Liver (tissue), 9 donors: Measurements from ENCODE around the gene CAT. TPM values are rescaled to one million over a fixed set of nuclear protein-coding genes. Genes with fewer than 3 reads are reported as not detected.

Experiments used
- DNase-seq: peaks from one replicate; pipeline ENCODE4 v3.0.0-alpha.2; 2017; ENCODE audit warnings: low spot score
- H3K27ac ChIP-seq, 2 donors: one replicate each; pipeline ENCODE4 v1.7.0; 2013; ENCODE audit warnings: inconsistent platforms in 2 of 2, low read length in 2 of 2, control low read depth in 1 of 2, low read depth in 1 of 2, mild to moderate bottlenecking in 1 of 2
- H3K27me3 ChIP-seq, 4 donors: one replicate each; pipeline versions ENCODE4 v1.6.1 to v1.7.0; 2013; ENCODE audit warnings: low read length in 3 of 4, inconsistent platforms in 1 of 4, mild to moderate bottlenecking in 1 of 4, moderate library complexity in 1 of 4; ENCODE audit not compliant: control insufficient read depth in 4 of 4, insufficient read depth in 4 of 4
- H3K36me3 ChIP-seq, 4 donors: one replicate each; pipeline versions ENCODE4 v1.6.1 to v1.7.0; 2013; ENCODE audit warnings: low read length in 3 of 4, mild to moderate bottlenecking in 3 of 4, low read depth in 1 of 4, moderate library complexity in 1 of 4; ENCODE audit not compliant: control insufficient read depth in 4 of 4, insufficient read depth in 3 of 4
- H3K4me1 ChIP-seq, 4 donors: one replicate each; pipeline versions ENCODE4 v1.6.1 to v1.7.0; 2013; ENCODE audit warnings: low read length in 3 of 4, mild to moderate bottlenecking in 3 of 4, moderate library complexity in 1 of 4; ENCODE audit not compliant: control insufficient read depth in 4 of 4, insufficient read depth in 4 of 4
- H3K4me3 ChIP-seq, 3 donors: one replicate each; pipeline versions ENCODE4 v1.6.1 to v1.7.0; 2013; ENCODE audit warnings: low read length in 3 of 3, control low read depth in 1 of 3, low read depth in 1 of 3, mild to moderate bottlenecking in 1 of 3
- H3K9ac ChIP-seq, 2 donors: one replicate each; pipeline ENCODE4 v1.7.0; 2013; ENCODE audit warnings: low read length in 2 of 2, mild to moderate bottlenecking in 2 of 2, moderate library complexity in 2 of 2, control low read depth in 1 of 2, low read depth in 1 of 2
- H3K9me3 ChIP-seq, 4 donors: one replicate each; pipeline versions ENCODE4 v1.6.1 to v1.7.0; 2013; ENCODE audit warnings: low read length in 3 of 4; ENCODE audit not compliant: control insufficient read depth in 4 of 4
- ATF3 ChIP-seq: IDR thresholded peaks from 2 replicates; pipeline ENCODE4 v1.6.1; 2016; ENCODE audit warnings: antibody characterized with exemption
- EGR1 ChIP-seq, 2 donors: IDR thresholded peaks; 2 replicates each; pipeline ENCODE4 v1.6.1; 2016 to 2018; ENCODE audit warnings: antibody characterized with exemption in 2 of 2, low read depth in 2 of 2
- FOXA2 ChIP-seq: IDR thresholded peaks from 2 replicates; pipeline ENCODE4 v1.6.1; 2016; ENCODE audit warnings: antibody characterized with exemption
- GABPA ChIP-seq, 2 donors: IDR thresholded peaks in 1 of 2; conservative IDR thresholded peaks in 1 of 2; 2 replicates each; pipeline ENCODE4 v1.6.1; 2016; ENCODE audit warnings: antibody characterized with exemption in 2 of 2, mild to moderate bottlenecking in 1 of 2, moderate library complexity in 1 of 2
- HNF4A ChIP-seq, 2 donors: conservative IDR thresholded peaks; 2 replicates each; pipeline ENCODE4 v1.6.1; 2016; ENCODE audit warnings: antibody characterized with exemption in 2 of 2, mild to moderate bottlenecking in 2 of 2
- HNF4G ChIP-seq: IDR thresholded peaks from 2 replicates; pipeline ENCODE4 v1.6.1; 2016; ENCODE audit warnings: antibody characterized with exemption
- JUND ChIP-seq, 2 donors: IDR thresholded peaks; 2 replicates each; pipeline ENCODE4 v1.6.1; 2016; ENCODE audit warnings: antibody characterized with exemption in 2 of 2
- MAX ChIP-seq: IDR thresholded peaks from 2 replicates; pipeline ENCODE4 v1.6.1; 2016; ENCODE audit warnings: antibody characterized with exemption
- NR2F2 ChIP-seq: IDR thresholded peaks from 2 replicates; pipeline ENCODE4 v1.6.1; 2016; ENCODE audit warnings: antibody characterized with exemption
- RAD21 ChIP-seq, 2 donors: IDR thresholded peaks; 2 replicates each; pipeline ENCODE4 v1.6.1; 2016; ENCODE audit warnings: antibody characterized with exemption in 2 of 2, mild to moderate bottlenecking in 2 of 2
- REST ChIP-seq: IDR thresholded peaks from 2 replicates; pipeline ENCODE4 v1.6.1; 2016; ENCODE audit warnings: antibody characterized with exemption, mild to moderate bottlenecking
- TAF1 ChIP-seq: conservative IDR thresholded peaks from 2 replicates; pipeline ENCODE4 v1.6.1; 2016; ENCODE audit warnings: antibody characterized with exemption, mild to moderate bottlenecking
- ZBTB33 ChIP-seq: IDR thresholded peaks from 2 replicates; pipeline ENCODE4 v1.6.1; 2016; ENCODE audit warnings: antibody characterized with exemption
- WGBS: extraction: QIAGEN DNeasy Blood & Tissue Kit; methylation state at CpG from one replicate; pipeline ENCODE4 v1.1.7; 2013; 5-methylcytosine and 5-hydroxymethylcytosine counted together
- polyA plus RNA-seq, 2 donors: library from polyadenylated mRNA; stranded (reverse) in 1 of 2; unstranded in 1 of 2; fragments of 200-250 nt in 1 of 2; fragments of >200 nt in 1 of 2; fragmentation: Nextera tagmentation in 1 of 2; extraction: Ambion mirVana in 1 of 2; gene quantifications; one replicate each; pipeline versions ENCODE4 v1.2.1 to v1.2.3, GENCODE V29; 2013 to 2015
- total RNA-seq, 2 donors: library from RNA; depleted of rRNA; stranded (reverse); fragments of >200 nt; gene quantifications; one replicate each; pipeline ENCODE4 v1.2.3, GENCODE V29; 2014
- TF ChIP-seq, protein P1 (sequence below): fragments of 150-350 bp; IDR thresholded peaks from 2 replicates; pipeline ENCODE4 v1.5.1; 2017; ENCODE audit warnings: improper control_type of control experiment, low read depth, low read length; ENCODE audit not compliant: missing input control
- donor health status: healthy.
- donor health status: healthy.
- donor health status: healthy.
- donor health status: healthy.
- donor health status: healthy.

CAT gene
- total and polyA plus RNA-seq, 4 donors: 270 to 620 (median 388) TPM

GRCh38 chr11:34495239-34495723 is 56.5 kb downstream of the CAT start:
- Histone ChIP-seq H3K36me3 (no peaks in the 10 kb centered on the region), H3K27ac (no peak overlapping the region), H3K9ac (no peak overlapping the region), H3K4me3 (no peak overlapping the region), H3K4me1 (peaks cover 0 to 21% (median 14%) of the 10 kb centered on the region in 4 donors), H3K9me3 (no peaks in the 10 kb centered on the region), H3K27me3 (no peaks in the 10 kb centered on the region)
- no peak for DNase-seq
- 95% methylated on average over 12 of the region's 12 CpGs for WGBS
- TF ChIP-seq EGR1 (IDR thresholded peaks at IDR 0.05; ENCODE audit: low read depth in 2 of 2): no peak
- TF ChIP-seq JUND (IDR thresholded peaks at IDR 0.05): no peak
- TF ChIP-seq, protein P1, sequence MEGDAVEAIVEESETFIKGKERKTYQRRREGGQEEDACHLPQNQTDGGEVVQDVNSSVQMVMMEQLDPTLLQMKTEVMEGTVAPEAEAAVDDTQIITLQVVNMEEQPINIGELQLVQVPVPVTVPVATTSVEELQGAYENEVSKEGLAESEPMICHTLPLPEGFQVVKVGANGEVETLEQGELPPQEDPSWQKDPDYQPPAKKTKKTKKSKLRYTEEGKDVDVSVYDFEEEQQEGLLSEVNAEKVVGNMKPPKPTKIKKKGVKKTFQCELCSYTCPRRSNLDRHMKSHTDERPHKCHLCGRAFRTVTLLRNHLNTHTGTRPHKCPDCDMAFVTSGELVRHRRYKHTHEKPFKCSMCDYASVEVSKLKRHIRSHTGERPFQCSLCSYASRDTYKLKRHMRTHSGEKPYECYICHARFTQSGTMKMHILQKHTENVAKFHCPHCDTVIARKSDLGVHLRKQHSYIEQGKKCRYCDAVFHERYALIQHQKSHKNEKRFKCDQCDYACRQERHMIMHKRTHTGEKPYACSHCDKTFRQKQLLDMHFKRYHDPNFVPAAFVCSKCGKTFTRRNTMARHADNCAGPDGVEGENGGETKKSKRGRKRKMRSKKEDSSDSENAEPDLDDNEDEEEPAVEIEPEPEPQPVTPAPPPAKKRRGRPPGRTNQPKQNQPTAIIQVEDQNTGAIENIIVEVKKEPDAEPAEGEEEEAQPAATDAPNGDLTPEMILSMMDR: no peak
- TF ChIP-seq ZBTB33: no peak
- TF ChIP-seq REST: no peak
- no peak for TF ChIP-seq HNF4A (conservative IDR thresholded peaks at IDR 0.05)
- no peak for TF ChIP-seq RAD21 (IDR thresholded peaks at IDR 0.05)
- no peak for TF ChIP-seq NR2F2
- TF ChIP-seq GABPA (IDR thresholded peaks at IDR 0.05 in 1 of 2, conservative IDR thresholded peaks at IDR 0.05 in 1 of 2): no peak
- no peak for TF ChIP-seq FOXA2
- no peak for TF ChIP-seq ATF3
- TF ChIP-seq HNF4G: no peak
- TF ChIP-seq MAX: no peak
- TF ChIP-seq TAF1: no peak

DNA sequence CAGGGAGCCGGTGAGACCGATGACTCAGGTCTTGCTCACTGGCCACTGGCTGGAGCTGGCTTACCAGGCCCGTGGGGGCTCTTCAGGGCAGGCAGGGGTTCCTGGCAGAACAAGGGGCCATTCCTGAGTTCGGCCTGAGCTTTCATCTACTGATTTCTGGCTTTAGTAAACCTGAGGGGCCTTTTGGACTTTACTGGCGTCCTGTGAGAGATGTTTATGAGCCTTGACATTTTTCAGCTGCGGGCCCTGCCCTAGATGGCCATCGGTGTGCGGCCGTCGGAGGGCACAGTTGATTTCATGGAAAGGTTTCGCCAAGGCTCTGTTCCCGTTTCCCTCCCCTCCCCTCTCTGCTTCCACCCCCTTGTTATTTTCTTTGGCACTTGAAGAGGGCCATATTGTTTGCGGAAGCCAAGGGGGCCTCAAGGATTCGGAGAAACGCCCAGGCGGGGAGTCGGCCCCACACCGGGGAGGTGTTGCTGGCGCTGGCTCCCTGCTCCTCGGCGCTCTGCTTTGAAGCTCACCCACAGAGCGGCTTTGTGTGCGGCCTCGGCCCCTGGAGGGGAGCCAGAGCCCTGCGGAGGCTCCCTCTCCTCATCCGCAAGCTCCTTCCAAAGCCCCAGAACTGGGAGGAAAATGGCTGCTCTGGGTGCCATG is 57.1 kb downstream of the CAT start:
- no peaks in the 10 kb centered on the region for H3K27me3 ChIP-seq
- DNase-seq: no peak
- TF ChIP-seq JUND (IDR thresholded peaks at IDR 0.05): no peak
- no peak for TF ChIP-seq ZBTB33
- no peak overlapping the region for H3K9ac ChIP-seq
- H3K36me3 ChIP-seq: no peaks in the 10 kb centered on the region
- H3K4me3 ChIP-seq: no peak overlapping the region
- H3K27ac ChIP-seq: no peak overlapping the region
- no peaks in the 10 kb centered on the region for H3K9me3 ChIP-seq
- WGBS: 85% methylated on average over 26 of the region's 26 CpGs
- peaks cover 0 to 22% (median 14%) of the 10 kb centered on the region in 4 donors for H3K4me1 ChIP-seq
